Endometrial microvascular endothelial cells (primary cell): ENCODE measurements around the gene CTNND2. TPM values are rescaled to one million over a fixed set of nuclear protein-coding genes. Genes with fewer than 3 reads are reported as not detected.
"Not testable (repeated sequence)": the region's sequence is repeated elsewhere in the genome, so short reads cannot be mapped to it uniquely, and the experiment has no call there.

Experiments used
- in situ Hi-C: cut with HindIII; loops from 2 replicates; pipeline ENCODE4 v1.10.0; 2017; ENCODE audit warnings: low sequenced_read_pairs, low pct_unique_long_range_greater_than_20kb; ENCODE audit errors: inconsistent ontology term
- total RNA-seq: library from RNA; depleted of rRNA; stranded (reverse); fragments of >200 nt; gene quantifications from one replicate; pipeline ENCODE4 v1.2.3, GENCODE V29; 2015; ENCODE audit errors: inconsistent ontology term

Gene CTNND2
- total RNA-seq, 1 donor from 2014 or later, result not detected

DNA sequence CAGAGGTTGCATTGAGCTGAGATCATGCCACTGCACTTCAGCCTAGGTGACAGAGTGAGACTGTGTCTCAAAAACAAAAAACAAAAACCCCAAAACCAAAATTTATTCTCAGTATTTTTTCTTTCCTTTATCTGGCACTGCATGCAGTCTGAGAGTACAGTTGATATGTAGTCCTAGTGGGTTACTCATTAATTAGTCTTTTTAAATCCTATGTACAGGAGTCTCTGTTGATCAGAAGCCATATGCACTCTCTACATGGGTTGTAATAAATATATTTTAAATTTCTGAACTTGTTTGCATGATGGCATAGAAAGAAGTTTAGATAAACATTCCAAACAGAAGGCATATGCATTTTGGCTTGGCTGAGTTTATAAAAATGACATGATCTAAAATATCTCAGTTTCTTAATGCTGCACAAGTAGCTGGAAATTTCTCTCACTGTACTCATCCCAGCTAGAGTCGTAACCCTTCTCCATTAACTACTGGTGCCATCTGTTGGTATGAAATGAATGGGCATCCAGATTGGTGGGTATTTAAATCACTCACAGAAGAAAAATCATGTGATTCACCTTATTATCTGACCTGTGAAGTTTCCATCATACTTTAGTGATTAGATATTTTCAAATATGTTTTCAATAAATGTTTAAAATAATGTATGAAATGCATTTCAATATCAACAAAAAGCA lies 284.8 kb downstream of the CTNND2 start:
- in situ Hi-C loops, result no loop called here

DNA sequence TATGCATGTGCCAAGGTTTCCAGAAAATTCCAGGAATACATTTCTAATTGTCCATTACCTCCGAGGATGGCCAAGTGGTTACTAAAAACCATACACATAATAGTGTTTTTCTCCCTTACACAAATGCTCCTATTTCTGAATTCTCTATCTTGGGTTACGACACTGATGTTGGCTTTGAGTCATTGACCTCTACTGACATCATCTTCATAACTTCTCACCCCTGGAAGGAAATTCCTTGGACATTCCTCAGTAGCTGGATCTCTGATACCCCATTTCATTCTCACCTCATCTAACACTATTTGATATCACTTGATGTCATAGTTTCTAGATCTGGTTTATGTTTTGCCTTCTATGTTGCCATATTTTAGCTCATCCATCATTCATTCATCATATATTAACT lies 287.2 kb downstream of the CTNND2 start:
- in situ Hi-C loops, result no loop called here

DNA sequence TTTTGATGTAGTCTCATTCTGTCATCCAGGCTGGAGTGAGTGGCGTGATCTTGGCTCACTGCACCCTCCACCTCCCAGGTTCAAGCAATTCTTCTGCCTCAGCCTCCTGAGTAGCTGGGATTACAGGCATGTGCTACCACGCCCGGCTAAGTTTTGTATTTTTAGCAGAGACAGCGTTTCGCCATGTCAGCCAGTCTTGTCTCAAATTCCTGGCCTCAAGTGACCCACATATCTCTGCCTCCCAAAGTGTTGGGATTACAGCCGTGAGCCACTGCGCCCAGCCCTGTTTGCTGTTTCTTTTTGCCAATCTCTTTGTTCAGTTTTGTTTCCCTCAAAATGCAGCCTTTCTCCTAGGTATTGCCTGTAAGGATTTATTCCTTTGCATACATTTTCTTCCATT lies 287.6 kb downstream of the CTNND2 start:
- in situ Hi-C loops, result not testable (repeated sequence)

DNA sequence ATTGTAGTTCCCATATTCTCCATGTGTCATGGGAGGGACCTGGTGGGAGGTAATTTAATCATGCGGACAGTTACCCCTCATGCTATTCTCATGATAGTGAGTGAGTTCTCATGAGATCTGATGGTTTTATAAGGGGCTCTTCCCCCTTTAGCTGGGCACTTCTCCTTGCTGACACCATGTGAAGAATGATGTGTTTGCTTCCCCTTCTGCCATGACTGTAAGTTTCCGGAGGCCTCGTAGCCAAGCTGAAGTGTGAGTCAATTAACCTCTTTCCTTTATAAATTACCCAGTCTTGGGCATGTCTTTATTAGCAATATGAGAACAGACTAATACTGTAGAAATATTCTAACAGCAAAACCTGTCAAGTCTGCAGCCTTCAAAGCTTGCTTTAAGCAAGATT lies 293.2 kb downstream of the CTNND2 start:
- in situ Hi-C loops, result no loop called here

DNA sequence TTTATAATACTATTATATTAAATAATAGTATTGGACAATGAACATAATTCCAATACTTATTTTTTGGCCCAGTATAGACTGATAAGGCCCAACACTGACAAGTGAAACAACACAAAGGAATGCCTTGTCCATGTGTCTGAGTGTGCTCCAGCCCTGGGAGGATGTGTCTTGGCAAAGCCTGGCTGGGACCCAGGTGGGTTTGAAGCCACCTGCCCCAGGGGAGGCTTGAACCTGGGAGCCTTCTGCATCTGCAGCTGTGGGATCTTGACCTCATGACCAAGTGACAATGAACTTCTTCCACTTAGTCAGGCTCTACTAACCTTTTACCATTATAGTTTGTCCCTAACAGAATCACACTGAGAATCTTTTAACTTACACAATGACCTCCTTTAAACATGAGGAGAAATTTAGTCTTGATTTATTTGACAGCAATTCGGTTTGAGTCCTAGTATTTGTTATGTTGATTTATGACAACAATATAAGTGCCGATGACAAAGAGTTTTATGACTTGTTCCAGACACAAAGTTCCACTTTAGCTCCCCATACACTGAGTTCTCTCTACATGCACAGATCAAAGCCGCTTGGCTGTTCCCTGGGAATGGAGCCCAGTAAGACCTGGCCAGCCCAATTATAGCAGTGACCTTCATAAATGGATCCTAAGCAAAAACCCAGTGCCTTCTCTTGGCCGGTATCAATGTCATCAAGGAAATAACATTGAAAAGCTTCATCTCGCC lies 294.5 kb downstream of the CTNND2 start:
- in situ Hi-C loops, result no loop called here

DNA sequence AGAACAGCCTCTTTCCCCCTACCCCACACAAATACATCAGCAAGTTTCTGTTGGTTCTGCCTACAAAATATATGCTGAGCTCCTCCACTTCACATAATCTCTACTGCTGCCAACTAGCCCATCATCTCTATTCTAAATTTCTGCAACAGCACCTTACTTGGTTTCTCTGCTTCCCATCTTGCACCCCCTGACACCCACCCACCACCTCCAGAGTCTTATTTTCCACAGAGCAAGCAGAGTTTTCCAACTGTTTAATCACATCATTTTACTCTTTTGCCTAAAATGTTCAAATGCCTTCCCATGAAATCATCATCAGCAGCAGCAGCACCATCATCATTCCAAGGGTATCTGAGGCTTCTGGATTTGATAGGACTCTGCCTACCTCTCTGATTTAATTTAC lies 295.7 kb downstream of the CTNND2 start:
- in situ Hi-C loops, result no loop called here

DNA sequence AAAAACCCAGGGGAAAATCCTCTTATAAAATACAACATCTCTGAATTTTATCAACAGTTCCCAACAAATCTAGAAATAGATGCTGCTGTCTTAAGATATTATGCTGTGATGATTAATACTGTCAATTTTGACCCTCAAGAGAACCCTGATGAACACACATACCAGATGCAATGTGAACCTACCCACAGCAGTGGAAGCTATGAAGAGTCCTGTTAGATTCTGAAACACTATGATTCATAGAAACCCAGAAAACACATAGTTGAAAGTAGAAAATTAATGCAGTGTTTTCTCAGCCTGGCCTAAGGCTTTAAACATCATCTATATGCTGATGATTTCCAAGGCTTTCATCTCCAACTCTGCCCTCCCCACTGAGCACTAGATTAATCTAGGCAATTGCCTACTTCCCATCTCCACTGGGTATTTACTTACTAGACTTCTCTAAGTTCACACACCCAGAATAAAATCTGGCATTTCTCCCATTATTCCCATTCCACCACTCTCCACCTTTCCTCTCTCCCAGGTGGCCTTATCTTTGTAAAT lies 296.2 kb downstream of the CTNND2 start:
- in situ Hi-C loops, result no loop called here

DNA sequence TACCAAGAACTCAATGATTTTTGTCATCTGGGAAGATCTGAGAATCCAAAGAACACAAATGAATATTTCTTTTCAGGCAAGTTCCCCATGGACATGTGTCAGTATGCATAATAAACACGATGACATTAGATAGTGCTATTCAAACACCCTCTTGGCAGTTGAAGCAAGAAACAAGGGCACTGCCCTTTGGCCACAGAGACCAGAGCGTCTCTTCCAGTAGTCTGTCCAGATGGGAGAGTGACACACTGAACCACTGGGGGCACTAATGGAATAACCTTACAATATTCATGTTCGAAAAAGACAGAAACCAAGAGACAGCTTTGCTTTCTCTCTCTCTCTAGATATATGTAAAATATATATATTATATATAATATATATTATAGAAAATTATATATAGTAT lies 301.9 kb downstream of the CTNND2 start:
- in situ Hi-C loops, result no loop called here

DNA sequence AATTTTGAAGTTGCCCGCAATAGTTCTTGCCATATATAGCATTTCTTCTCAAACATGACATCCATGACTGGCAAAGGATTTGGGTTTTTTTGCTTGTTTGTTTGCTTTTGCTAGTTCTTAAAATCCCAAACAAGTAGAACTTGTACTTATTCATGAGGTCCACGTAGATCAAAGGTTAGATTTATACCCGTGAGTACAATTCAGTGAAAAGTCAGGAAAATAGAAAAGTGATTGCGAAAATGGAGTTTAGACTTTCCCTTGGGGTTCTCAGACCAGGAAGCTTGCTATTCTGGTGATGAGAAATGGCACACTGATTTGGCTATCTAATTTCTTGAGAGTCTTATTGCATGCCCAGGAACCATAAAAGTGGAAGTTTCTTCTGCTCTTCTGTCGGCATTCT lies 304.7 kb downstream of the CTNND2 start:
- in situ Hi-C loops, result no loop called here

DNA sequence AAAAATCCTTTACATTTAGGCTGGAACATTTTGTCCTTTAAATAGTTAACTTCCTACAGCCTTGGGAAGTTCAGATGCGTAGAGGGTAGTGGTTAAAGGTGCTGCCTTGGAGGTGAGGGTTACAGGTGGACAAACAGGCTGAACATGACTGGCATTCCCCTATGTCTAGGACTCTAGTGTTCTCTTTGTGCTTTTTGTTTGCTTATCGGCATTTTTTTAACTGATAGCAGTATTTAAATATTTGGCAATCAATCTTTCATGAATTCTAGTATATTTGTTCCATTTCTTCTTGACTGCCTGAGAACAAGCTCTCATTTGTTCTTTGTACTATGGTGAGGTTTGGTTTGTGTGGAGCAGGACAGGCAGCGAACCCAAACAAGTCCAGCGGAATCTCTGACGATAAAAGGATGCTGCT lies 307.6 kb downstream of the CTNND2 start:
- in situ Hi-C loops, result no loop called here

DNA sequence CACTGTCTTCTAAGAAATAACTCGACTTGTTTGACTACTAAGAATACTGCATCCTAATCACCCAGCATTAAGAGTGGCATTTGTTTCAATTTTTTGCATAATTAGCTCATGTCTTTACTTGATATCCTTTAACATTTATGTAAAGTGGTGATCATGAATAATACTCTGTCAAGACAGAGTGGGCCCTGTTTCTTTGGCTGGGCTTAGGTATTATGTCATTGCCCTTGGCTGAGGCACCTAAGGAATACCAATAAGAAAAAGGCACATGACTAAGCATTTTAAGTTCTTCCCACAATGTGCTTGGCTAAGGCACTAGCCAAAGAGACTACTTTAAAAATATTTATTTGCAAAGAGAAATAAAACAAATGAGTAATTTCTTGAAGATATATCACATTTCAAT lies 308.1 kb downstream of the CTNND2 start:
- in situ Hi-C loops, result no loop called here

DNA sequence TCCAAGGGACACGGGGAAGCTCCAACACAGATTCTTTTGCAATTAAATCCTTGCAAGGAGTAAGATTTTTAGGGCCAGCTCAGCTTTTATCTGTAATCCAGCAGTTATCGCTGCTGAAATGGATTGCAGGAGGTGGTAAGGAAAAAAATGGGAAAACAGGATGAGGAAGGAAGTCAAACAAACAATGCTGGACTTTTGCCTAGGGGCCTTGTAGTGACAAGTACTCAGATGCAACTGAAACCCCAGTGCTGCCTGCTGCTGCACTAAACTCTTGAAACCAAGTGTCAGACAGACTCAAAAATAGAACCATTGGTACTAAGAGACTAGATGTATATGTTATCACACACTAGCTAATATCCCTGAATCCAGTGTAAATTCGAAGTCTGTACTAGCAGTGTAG lies 309.2 kb downstream of the CTNND2 start:
- in situ Hi-C loops, result no loop called here

DNA sequence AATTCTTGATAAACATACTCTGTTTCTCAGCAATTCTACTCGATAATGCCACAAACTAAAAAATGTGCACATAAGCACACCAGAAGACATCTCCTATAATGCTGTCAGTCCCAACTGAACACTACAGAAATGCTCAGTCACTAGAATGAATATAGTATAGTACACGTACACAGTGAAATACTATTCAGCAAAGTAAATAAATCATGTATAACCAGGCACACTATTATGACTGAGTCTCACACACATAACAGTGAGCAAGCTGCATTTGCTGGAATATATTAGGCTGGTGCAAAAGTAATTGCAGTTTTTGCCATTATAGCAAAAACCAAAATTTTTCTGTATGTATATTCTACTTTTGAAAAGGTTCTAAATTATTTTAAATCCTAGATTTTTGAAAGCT lies 310.2 kb downstream of the CTNND2 start:
- in situ Hi-C loops, result no loop called here

DNA sequence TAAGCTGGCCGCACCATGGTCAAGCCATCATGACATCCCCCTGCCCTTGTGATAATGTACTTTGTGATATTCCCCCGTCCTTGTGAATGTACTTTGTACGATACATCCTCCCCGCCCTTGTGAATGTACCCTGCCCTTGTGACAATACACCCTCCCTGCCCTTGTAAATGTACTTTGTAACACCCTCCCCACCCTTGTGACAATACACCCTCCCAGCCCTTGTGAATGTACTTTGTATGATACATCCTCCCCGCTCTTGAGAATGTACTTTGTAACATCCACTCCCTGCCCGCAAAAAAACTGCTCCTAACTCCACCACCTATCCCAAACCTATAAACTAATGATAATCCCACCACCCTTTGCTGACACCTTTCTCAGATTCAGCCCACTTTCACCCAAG lies 313.8 kb downstream of the CTNND2 start:
- in situ Hi-C loops, result no loop called here

DNA sequence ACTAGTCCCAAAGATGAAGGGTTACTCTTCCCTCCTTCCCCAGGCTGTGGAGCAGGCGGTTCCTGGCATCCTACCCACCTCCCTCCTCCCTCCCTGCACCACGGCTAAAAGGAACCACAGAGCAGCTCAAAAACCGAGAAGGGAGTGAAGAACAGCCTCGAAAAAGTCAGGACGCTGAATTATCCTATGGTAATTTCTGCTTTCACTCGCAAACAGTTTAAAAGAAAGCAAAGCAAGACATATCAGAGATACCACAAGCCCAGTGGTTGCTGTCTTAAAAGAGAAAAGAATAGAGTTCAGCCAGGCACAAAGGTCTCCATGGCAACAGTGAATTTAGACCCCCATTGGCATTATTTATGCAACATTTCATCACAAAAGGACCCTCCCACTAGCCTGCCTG lies 315.4 kb downstream of the CTNND2 start:
- in situ Hi-C loops, result no loop called here

DNA sequence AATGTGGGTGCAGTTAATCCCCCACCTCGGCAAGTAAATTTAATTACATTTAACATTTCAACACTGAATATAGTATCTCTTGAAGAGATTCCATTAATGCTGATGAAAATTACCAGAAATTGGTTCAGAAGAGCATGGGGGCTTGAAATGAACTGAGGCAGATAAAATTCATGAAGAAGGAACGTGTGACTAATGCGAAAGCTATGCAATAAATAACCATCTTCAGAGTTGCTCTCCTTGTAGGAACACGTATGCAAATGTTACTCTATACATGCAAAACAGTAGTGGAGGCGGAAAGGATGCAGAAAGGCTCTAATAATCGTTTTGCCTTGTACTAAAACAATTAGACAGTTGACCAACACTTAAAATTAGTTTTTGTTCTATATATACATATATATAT lies 320.2 kb downstream of the CTNND2 start:
- in situ Hi-C loops, result no loop called here

DNA sequence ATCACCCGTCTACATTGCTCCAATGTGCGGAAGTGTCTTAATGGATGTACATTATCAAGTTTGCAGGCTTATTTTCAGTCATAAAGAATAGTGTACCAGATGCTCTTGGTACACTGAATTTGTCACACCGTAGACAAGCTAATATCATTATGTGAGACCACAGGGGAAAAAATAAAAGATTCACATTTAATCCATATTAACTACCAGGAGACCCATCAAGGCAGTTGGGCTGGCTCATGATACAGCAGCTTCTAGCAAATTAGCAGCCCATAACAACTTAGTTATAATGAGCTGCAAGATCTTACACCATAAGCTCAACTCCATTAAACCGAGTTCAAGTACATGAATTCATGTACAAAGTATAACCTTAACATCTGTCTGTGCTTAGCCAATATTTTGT lies 324.9 kb downstream of the CTNND2 start:
- in situ Hi-C loops, result no loop called here

DNA sequence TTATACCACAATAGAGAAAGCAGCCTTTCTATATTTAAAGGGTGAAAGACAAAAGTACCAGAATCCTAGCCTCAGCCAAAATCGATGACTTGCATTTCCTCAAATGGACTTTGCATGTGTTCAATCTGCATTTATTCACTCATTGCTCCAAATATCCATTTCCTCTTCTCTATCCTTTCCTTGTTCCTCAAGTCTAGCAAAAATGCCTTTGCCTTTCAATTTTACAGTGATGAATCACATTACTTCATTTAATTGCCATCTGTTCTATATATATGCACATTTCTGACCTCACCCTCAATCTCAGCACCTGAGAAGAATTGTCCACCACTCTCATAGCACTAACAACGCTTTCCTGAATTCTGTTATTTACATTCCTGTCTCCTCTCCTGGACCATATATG lies 329.5 kb downstream of the CTNND2 start:
- in situ Hi-C loops, result no loop called here

DNA sequence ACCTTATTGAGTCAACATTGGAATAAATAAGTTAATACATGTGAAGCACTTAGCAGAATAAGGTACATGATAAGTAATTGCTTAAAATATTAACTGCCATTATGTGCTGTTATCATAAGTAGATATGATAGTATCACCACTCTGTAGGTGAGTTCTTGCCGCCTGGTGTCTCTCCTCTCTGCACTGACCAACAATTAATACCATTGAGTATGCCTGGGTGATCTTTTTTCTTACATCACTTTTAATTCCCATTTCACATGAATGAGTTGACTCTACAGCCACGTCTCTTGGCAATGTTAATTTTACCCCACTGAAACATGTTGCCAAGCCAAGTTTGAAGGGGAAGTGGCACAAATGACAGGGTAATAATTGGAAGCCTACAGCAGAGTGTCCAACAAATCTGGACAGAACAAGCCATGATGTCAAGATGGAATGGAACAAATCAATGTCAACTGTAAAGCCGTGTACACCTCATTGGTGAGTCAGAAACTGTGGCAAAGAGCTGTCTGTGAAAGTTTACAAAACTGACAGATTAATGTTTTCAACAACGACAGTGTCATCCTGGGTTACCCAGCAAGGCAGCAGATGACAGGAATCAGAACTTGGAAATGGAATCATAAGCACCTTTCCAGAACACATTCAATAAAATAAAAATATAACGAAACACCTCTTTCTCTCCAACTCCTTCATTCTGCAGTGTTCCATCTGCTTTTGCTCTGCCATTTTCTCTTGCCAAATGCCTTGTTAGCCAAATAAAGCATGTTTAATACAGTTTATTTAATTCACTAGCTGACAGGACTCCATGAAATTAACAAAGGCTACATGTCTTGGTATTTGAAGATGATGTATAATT lies 330.9 kb downstream of the CTNND2 start:
- in situ Hi-C loops, result no loop called here

DNA sequence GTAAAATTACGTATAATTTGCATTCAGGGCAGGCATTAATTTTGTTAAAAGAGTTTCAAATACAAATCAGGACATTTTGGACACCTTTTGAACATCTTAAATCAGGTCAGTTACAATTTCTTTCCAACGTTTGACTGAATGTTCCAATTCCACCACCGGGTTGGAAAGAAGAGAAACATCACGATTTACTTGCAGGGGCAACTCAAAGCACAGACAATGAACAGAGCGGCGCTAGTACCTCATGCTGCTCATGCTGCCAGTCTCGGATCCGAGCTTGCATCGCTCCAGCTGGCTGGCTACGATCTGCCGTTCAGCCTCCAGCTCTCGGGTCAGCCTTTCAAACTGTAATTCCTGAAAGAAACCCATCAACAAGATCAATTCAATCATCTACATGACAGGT lies 339.5 kb downstream of the CTNND2 start:
- in situ Hi-C loops, result no loop called here
